WERI-Rb-1 (cell line): Measurements from ENCODE around the gene CPLANE1.

Experiments
- DNase-seq: peaks from one replicate; pipeline ENCODE4 v3.0.0-alpha.2; 2020
- H3K27ac ChIP-seq: fragments of 250-450 bp; sonication (Bioruptor Pico); 2 replicates; pipeline ENCODE4 v1.5.1; 2020; ENCODE audit warnings: mild to moderate bottlenecking, moderate library complexity
- H3K27me3 ChIP-seq: fragments of 250-450 bp; sonication (Bioruptor Pico); 2 replicates; pipeline ENCODE4 v1.5.1; 2021; ENCODE audit warnings: mild to moderate bottlenecking, low read depth, moderate library complexity; ENCODE audit not compliant: insufficient read depth, severe bottlenecking
- H3K36me3 ChIP-seq: fragments of 250-450 bp; sonication (Bioruptor Pico); 2 replicates; pipeline ENCODE4 v1.5.1; 2020; ENCODE audit warnings: mild to moderate bottlenecking, moderate library complexity
- H3K4me3 ChIP-seq: 2 replicates; pipeline ENCODE4 v1.5.1; 2011; ENCODE audit warnings: low read depth, mild to moderate bottlenecking, control low read depth, low read length
- H3K9me3 ChIP-seq: fragments of 250-450 bp; sonication (Bioruptor Pico); 2 replicates; pipeline ENCODE4 v1.5.1; 2021; ENCODE audit warnings: mild to moderate bottlenecking, moderate library complexity; ENCODE audit not compliant: severe bottlenecking
- TF ChIP-seq, protein P1 (sequence below): IDR thresholded peaks from 2 replicates; pipeline ENCODE4 v1.5.1; 2011; ENCODE audit warnings: low read depth, mild to moderate bottlenecking, control low read depth, inconsistent platforms, low read length

The CPLANE1 gene

DNA sequence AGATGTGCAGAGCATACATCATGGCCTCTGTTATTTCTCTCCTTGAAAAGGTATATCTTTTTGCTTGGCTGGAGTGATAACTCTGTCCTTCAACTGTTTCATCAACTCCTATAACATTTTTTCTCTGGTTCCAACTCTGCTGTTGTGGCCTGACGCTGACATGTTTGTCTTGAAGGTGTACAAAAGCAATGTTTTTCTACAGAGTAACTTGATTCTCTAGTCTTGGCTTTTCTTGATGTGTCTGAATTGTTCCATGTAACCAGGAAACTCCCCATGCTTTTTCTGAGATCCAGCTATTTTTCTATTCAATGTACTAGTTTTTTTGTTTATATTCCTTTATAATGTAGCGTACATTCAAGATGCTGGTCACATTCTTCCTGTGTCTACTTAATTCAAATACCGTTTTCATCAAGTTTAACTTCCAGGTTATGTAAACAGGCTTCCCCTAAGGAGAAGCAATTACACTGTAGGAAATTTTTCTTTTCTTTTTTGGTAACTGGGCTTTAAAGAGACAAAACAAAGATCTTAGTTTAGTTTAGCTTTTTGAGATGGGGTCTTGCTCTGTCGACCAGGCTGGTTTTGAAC is 6.7 kb upstream of the CPLANE1 start:
- Histone ChIP-seq H3K36me3 (no peaks in the 10 kb centered on the region), H3K9me3 (peaks cover 7% of the 10 kb centered on the region), H3K4me3 (no peak overlapping the region), H3K27ac (no peak overlapping the region), H3K27me3 (no peaks in the 10 kb centered on the region)
- TF ChIP-seq, protein P1, sequence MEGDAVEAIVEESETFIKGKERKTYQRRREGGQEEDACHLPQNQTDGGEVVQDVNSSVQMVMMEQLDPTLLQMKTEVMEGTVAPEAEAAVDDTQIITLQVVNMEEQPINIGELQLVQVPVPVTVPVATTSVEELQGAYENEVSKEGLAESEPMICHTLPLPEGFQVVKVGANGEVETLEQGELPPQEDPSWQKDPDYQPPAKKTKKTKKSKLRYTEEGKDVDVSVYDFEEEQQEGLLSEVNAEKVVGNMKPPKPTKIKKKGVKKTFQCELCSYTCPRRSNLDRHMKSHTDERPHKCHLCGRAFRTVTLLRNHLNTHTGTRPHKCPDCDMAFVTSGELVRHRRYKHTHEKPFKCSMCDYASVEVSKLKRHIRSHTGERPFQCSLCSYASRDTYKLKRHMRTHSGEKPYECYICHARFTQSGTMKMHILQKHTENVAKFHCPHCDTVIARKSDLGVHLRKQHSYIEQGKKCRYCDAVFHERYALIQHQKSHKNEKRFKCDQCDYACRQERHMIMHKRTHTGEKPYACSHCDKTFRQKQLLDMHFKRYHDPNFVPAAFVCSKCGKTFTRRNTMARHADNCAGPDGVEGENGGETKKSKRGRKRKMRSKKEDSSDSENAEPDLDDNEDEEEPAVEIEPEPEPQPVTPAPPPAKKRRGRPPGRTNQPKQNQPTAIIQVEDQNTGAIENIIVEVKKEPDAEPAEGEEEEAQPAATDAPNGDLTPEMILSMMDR = no peak
- no peak for DNase-seq

DNA sequence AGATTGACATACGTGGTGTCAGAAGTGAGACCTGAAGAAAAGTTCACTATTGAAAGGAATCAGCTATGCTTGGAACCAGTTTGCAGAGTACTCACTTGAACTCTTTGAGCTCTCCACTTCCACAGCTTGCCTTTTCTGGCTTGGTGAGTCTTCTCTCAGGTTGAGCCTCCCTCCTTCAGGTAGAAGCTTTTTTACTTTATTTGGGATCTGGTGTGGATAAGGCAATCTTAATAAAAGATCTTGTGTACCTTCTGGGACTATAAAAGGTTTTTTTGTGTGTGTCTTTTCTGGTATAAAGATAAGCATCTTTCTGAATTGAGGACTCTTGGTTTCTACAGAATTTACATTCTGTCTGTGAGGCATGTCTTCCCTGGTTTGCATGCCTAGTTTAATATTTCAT is 5.4 kb upstream of the CPLANE1 start:
- no peak for DNase-seq
- no peak overlapping the region for H3K4me3 ChIP-seq
- H3K27ac ChIP-seq = no peak overlapping the region
- no peaks in the 10 kb centered on the region for H3K36me3 ChIP-seq
- TF ChIP-seq, protein P1 = no peak
- H3K9me3 ChIP-seq = peaks cover 3% of the 10 kb centered on the region
- H3K27me3 ChIP-seq = no peaks in the 10 kb centered on the region

DNA sequence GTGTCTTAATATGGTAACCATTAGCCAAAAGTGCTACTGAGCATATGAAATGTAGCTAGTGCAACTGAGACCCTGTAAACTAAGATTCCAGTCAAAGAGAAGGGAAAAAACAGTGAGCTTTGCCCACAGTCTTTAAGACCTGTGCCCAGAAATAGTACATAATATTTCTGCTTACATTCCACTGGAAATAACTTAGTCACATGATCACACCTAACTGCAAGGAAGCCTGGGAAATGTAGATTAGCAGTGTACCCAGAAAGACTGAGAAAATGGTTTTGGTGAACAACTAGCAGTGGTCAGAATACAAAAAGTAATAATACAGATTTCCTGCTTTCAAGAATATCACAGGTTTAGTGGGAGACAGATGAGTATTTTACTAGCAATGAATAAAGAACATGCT is 2.5 kb upstream of the CPLANE1 start:
- Histone ChIP-seq H3K36me3 (peaks cover 9% of the 10 kb centered on the region), H3K9me3 (no peaks in the 10 kb centered on the region)
- TF ChIP-seq, protein P1 = no peak

DNA sequence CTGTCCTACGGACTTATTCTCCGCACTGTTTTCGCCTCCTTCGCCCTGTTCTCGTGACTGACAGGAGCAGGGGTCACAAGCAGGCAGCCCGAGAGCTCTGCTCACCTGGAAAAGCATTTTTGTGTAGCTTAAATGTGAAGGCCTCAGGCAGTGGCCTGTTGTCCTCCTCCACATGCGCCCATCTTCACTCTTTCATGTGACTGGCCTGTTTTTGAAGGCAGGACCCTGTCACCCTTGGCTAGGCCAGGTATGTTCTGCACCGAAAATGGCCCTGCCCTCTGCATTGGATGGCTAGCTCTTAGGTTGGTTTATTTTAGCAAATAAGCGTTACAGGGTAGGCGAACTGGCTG is 614 bp upstream of the CPLANE1 start:
- Histone ChIP-seq H3K4me3 (peak overlapping the region; percentile 84), H3K9me3 (no peaks in the 10 kb centered on the region), H3K27ac (peak overlapping the region; percentile 87), H3K36me3 (peaks cover 9% of the 10 kb centered on the region), H3K27me3 (no peaks in the 10 kb centered on the region)
- TF ChIP-seq, protein P1 = no peak
- DNase-seq = no peak

More for the DNA sequence above, 2.5 kb upstream of the CPLANE1 start:
- H3K27ac ChIP-seq = no peak overlapping the region
- no peak for DNase-seq
- no peaks in the 10 kb centered on the region for H3K27me3 ChIP-seq
- no peak overlapping the region for H3K4me3 ChIP-seq

DNA sequence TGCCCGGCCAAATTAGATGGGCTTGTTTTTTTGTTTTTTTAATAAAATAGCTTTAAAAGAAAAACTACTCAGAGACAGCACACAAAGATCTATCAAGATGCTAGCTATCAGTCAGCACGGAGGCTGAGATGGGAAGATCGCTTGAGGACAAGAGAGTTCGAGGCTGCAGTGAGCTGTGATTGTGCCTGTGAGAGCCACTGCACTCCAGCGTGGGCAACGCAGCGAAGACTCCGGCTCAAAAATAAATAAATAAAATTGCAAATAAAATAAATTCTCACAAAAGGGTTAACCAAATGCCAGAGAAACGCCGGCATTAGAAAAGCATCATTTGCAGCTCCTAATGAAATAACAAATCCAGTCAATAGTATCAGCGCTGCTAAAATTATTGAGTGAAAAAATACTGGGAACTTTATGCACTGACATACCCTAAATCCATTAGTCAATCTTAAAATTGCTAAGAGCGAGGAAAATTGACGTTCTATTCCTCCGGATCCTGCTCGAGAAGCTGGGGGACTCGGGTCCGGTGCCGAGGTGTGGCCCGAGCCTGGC is 681 bp downstream of the CPLANE1 start:
- no peaks in the 10 kb centered on the region for H3K27me3 ChIP-seq
- peaks cover 9% of the 10 kb centered on the region for H3K36me3 ChIP-seq
- TF ChIP-seq, protein P1 = no peak
- peak overlapping the region; percentile 87 for H3K27ac ChIP-seq
- H3K9me3 ChIP-seq = no peaks in the 10 kb centered on the region
- peak; percentile 22 for DNase-seq
- H3K4me3 ChIP-seq = peak overlapping the region; percentile 84

DNA sequence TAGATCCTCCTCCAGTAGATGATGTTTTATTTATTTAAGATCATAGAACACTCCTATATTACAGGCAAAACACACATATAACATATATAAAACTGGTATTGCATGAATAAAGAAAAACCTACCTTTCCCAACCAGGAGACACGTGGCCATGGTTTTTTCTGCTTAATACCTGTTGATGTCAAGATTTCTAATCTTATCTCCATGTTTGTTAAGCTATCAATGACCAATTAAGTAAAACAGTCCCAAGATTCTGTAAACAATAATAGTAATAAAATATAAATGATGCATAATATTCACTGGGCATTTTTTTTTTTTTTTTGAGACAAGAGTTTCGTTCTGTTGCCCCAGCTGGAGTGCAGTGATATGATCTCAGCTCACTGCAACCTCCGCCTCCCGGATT is 1.7 kb downstream of the CPLANE1 start:
- H3K27ac ChIP-seq = no peak overlapping the region
- no peak overlapping the region for H3K4me3 ChIP-seq
- H3K36me3 ChIP-seq = peaks cover 11% of the 10 kb centered on the region
- DNase-seq = no peak
- no peaks in the 10 kb centered on the region for H3K27me3 ChIP-seq
- H3K9me3 ChIP-seq = no peaks in the 10 kb centered on the region
- TF ChIP-seq, protein P1 = no peak
